Measurements from ENCODE around the gene THEMIS. TPM values are rescaled to one million over a fixed set of nuclear protein-coding genes. Genes with fewer than 3 reads are reported as not detected.

THEMIS gene
- total RNA-seq, 1 experiment from 2014 or later: 0.05 TPM

GRCh38 chr6:127791779-127792528 is 108.9 kb downstream of the THEMIS start:
- no peaks in the 10 kb centered on the region for H3K9me3 ChIP-seq (ENCODE audit: control insufficient read depth, insufficient read depth, low read depth, low read length)
- in situ Hi-C loops (cut with HindIII; ENCODE audit: low pct_unique_long_range_greater_than_20kb, low sequenced_read_pairs): no loop called here
- DNase-seq (ENCODE audit: low read depth, low spot score) (no peak), ATAC-seq (no peak)
- H3K36me3 ChIP-seq (ENCODE audit: control insufficient read depth, insufficient read depth, low read length): no peaks in the 10 kb centered on the region
- peaks cover 8% of the 10 kb centered on the region for H3K27me3 ChIP-seq (ENCODE audit: control insufficient read depth, insufficient read depth, low read length)
- CTCF ChIA-PET: no interaction called here
- intact Hi-C loops (cut with micrococcal nuclease; ENCODE audit: unreplicated experiment): no loop called here
- POLR2A ChIA-PET: no interaction called here
- H3K27ac ChIP-seq (ENCODE audit: low read length): no peak overlapping the region
- no peak for TF ChIP-seq POLR2AphosphoS5 (IDR thresholded peaks at IDR 0.05; ENCODE audit: low read depth, low read length)
- no TSS peak for BruUV-seq (replicated peaks)
- H3K4me1 ChIP-seq (ENCODE audit: control insufficient read depth, insufficient read depth, low read length): no peaks in the 10 kb centered on the region
- H3K4me3 ChIP-seq (ENCODE audit: low read depth in 2 of 2, low read length in 2 of 2): no peak overlapping the region

GRCh38 chr6:127790571-127790970 is 110.3 kb downstream of the THEMIS start:
- intact Hi-C loops (cut with micrococcal nuclease; ENCODE audit: unreplicated experiment): no loop called here
- Histone ChIP-seq H3K36me3 (ENCODE audit: control insufficient read depth, insufficient read depth, low read length) (no peaks in the 10 kb centered on the region), H3K4me1 (ENCODE audit: control insufficient read depth, insufficient read depth, low read length) (no peaks in the 10 kb centered on the region), H3K4me3 (ENCODE audit: low read depth in 2 of 2, low read length in 2 of 2) (no peak overlapping the region), H3K27ac (ENCODE audit: low read length) (no peak overlapping the region), H3K27me3 (ENCODE audit: control insufficient read depth, insufficient read depth, low read length) (peaks cover 8% of the 10 kb centered on the region), H3K9me3 (ENCODE audit: control insufficient read depth, insufficient read depth, low read depth, low read length) (no peaks in the 10 kb centered on the region)
- DNase-seq (ENCODE audit: low read depth, low spot score) (no peak), ATAC-seq (no peak)
- BruUV-seq (replicated peaks): no TSS peak
- in situ Hi-C loops (cut with HindIII; ENCODE audit: low pct_unique_long_range_greater_than_20kb, low sequenced_read_pairs): no loop called here
- TF ChIP-seq REST (IDR thresholded peaks at IDR 0.05; ENCODE audit: insufficient read depth in 1 of 2, low read depth in 2 of 2, low read length in 1 of 2) (no peak), POLR2AphosphoS5 (IDR thresholded peaks at IDR 0.05; ENCODE audit: low read depth, low read length) (no peak), CTCF (IDR thresholded peaks at IDR 0.05) (no peak), SIN3A (IDR thresholded peaks at IDR 0.05; ENCODE audit: borderline replicate concordance, insufficient read depth, low read depth, low read length) (no peak), TCF7L2 (IDR thresholded peaks at IDR 0.05; ENCODE audit: low read depth, low read length) (no peak)
- CTCF ChIA-PET: no interaction called here
- POLR2A ChIA-PET: no interaction called here

- no peaks in the 10 kb centered on the region for H3K36me3 ChIP-seq (ENCODE audit: control insufficient read depth, insufficient read depth, low read length)
- intact Hi-C loops (cut with micrococcal nuclease; ENCODE audit: unreplicated experiment) (no loop called here), in situ Hi-C loops (cut with HindIII; ENCODE audit: low pct_unique_long_range_greater_than_20kb, low sequenced_read_pairs) (no loop called here)
- no peaks in the 10 kb centered on the region for H3K9me3 ChIP-seq (ENCODE audit: control insufficient read depth, insufficient read depth, low read depth, low read length)
- DNase-seq (ENCODE audit: low read depth, low spot score): no peak
- no TSS peak for BruUV-seq (replicated peaks)
- H3K27me3 ChIP-seq (ENCODE audit: control insufficient read depth, insufficient read depth, low read length): 0 out of 2 replicates have a peak, but pooled peaks cover 2% of the 10 kb centered on the region
- no peak overlapping the region for H3K4me3 ChIP-seq (ENCODE audit: low read depth in 2 of 2, low read length in 2 of 2)
- ChIA-PET CTCF (no interaction called here), POLR2A (no interaction called here)
- ATAC-seq: no peak
- H3K4me1 ChIP-seq (ENCODE audit: control insufficient read depth, insufficient read depth, low read length): no peaks in the 10 kb centered on the region
- TF ChIP-seq POLR2AphosphoS5 (IDR thresholded peaks at IDR 0.05; ENCODE audit: low read depth, low read length): no peak
- no peak for TF ChIP-seq SIN3A (IDR thresholded peaks at IDR 0.05; ENCODE audit: borderline replicate concordance, insufficient read depth, low read depth, low read length)
- no peak for TF ChIP-seq REST (IDR thresholded peaks at IDR 0.05; ENCODE audit: insufficient read depth in 1 of 2, low read depth in 2 of 2, low read length in 1 of 2)
- no peak for TF ChIP-seq CTCF (IDR thresholded peaks at IDR 0.05)
- TF ChIP-seq TCF7L2 (IDR thresholded peaks at IDR 0.05; ENCODE audit: low read depth, low read length): no peak
- H3K27ac ChIP-seq (ENCODE audit: low read length): no peak overlapping the region
Measured at GRCh38 chr6:127786109-127786508, 114.7 kb downstream of the THEMIS start.

Data from Panc1 (cell line).